Fibroblast of the aortic adventitia (primary cell): ENCODE measurements around the gene REPIN1. TPM values are rescaled to one million over a fixed set of nuclear protein-coding genes. Genes with fewer than 3 reads are reported as not detected.

Experiments
- DNase-seq: peaks from one replicate; pipeline ENCODE4 v3.0.0-alpha.2; 2010; ENCODE audit warnings: low read depth
- H3K4me3 ChIP-seq: 2 replicates; pipeline ENCODE4 v1.5.1; 2011; ENCODE audit warnings: low read depth, mild to moderate bottlenecking, control low read depth, low read length, moderate library complexity
- total RNA-seq: library from RNA; depleted of rRNA; stranded (reverse); fragments of >200 nt; gene quantifications from 2 replicates; pipeline ENCODE4 v1.2.3, GENCODE V29; 2012; ENCODE audit warnings: low replicate concordance
- TF ChIP-seq, protein P1 (sequence below): IDR thresholded peaks from 2 replicates; pipeline ENCODE4 v1.5.1; 2011; ENCODE audit warnings: mild to moderate bottlenecking, low read length, control low read depth, inconsistent platforms; ENCODE audit not compliant: insufficient read depth

REPIN1 gene
- total RNA-seq, 1 donor: 33.6 TPM

DNA sequence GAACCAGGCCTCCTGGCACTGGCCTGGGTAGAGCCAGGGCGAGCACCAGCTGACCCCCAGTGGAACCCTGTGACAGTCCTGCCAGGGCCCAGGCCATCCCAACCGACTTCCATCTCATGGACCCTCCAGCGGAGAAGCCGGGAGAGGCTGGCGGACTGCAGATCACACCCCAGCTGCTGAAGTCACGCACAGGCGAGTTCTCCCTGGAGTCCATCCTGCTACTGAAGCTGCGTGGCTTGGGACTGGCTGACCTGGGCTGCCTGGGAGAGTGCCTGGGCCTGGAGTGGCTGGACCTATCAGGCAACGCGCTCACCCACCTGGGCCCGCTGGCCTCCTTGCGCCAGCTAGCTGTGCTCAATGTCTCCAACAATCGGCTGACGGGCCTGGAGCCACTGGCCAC, 31.9 kb upstream of the REPIN1 start:
- DNase-seq: no peak
- H3K4me3 ChIP-seq: no peak overlapping the region
- TF ChIP-seq, protein P1, sequence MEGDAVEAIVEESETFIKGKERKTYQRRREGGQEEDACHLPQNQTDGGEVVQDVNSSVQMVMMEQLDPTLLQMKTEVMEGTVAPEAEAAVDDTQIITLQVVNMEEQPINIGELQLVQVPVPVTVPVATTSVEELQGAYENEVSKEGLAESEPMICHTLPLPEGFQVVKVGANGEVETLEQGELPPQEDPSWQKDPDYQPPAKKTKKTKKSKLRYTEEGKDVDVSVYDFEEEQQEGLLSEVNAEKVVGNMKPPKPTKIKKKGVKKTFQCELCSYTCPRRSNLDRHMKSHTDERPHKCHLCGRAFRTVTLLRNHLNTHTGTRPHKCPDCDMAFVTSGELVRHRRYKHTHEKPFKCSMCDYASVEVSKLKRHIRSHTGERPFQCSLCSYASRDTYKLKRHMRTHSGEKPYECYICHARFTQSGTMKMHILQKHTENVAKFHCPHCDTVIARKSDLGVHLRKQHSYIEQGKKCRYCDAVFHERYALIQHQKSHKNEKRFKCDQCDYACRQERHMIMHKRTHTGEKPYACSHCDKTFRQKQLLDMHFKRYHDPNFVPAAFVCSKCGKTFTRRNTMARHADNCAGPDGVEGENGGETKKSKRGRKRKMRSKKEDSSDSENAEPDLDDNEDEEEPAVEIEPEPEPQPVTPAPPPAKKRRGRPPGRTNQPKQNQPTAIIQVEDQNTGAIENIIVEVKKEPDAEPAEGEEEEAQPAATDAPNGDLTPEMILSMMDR: no peak

DNA sequence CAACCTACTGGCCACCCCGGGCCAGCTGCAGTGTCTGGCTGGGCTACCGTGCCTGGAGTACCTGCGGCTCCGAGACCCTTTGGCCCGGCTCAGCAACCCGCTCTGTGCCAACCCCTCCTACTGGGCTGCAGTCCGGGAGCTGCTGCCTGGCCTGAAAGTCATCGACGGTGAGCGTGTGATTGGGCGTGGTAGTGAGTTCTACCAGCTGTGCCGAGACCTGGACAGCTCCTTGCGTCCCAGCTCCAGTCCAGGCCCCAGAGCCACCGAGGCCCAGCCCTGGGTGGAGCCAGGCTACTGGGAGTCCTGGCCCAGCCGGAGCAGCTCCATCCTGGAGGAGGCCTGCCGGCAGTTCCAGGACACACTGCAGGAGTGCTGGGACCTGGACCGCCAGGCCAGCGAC, 31.4 kb upstream of the REPIN1 start:
- DNase-seq: no peak
- TF ChIP-seq, protein P1: no peak
- H3K4me3 ChIP-seq: no peak overlapping the region

DNA sequence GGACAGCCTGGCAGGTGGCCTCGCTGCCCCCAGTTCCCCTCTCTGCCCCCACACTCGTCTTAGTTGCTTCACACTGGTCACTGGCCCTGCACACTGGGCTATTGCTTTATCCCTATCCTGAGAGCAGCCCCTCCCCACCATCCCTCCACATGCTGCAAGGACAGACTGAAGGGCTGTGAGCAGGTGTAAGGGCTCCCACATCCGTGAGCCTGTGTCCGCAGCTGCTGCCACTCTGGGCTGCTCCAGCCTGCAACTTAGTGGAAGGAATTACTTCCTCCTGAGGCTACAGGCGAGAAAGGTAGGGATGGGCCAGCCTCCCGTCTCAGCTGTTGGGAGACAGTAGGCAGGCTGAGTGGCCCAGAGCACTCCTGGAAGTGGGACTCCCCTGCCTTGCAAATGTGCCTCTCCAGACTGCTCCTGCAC, 31.0 kb upstream of the REPIN1 start:
- H3K4me3 ChIP-seq: no peak overlapping the region
- TF ChIP-seq, protein P1: no peak
- no peak for DNase-seq

DNA sequence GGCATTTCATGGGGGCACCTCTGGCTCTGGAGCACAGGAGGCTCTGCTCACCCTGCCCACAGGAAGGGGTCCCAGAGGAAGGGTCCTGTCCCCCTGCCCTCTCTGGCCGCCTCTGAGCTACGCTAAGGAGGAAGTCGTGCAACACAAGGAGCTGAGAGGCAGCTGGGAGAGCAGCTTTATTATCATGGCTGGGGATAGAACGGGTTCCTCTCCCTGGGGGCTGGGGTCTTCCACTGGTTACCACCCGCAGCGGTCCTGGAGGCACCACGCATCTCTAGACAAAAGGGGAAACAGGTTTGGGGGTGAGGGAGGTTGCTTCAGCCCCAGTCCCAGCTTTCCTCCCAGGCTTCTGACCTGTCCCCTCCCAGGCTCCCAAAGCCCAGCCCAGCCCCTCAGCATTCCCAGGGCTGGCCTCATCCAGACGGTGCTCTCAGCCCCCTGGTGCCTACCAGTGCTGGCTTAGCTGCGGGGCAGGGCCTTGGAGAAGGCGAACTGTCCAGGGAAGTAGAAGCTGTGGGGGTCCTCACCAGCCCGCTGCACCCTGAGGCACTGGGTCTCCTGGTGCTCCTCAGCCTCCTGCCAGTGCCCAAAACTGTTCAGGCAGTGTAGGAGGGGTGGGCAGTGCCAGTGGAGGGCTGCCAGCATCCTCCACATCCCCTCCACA, 30.3 kb upstream of the REPIN1 start:
- TF ChIP-seq, protein P1: no peak
- DNase-seq: no peak
- H3K4me3 ChIP-seq: no peak overlapping the region

DNA sequence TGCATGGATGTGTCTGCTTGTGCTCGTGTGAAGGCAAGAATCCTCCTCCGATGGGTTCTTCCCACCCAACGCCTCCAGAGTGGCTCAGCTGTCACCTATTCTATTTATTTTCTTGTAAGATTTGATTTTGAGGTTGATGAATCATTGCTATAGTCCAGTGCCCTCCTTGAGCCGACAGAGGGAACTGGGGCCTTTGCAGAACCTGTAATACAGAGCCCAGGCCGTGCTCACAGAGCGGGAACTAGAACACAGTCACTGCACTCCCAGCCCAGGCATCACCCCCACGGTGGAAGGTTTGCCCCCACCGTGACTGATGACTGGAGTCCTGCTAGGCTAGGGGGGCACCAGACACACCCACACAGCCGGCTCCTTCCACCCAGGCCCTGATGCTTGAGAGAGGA, 29.2 kb upstream of the REPIN1 start:
- no peak overlapping the region for H3K4me3 ChIP-seq
- TF ChIP-seq, protein P1: no peak
- no peak for DNase-seq

DNA sequence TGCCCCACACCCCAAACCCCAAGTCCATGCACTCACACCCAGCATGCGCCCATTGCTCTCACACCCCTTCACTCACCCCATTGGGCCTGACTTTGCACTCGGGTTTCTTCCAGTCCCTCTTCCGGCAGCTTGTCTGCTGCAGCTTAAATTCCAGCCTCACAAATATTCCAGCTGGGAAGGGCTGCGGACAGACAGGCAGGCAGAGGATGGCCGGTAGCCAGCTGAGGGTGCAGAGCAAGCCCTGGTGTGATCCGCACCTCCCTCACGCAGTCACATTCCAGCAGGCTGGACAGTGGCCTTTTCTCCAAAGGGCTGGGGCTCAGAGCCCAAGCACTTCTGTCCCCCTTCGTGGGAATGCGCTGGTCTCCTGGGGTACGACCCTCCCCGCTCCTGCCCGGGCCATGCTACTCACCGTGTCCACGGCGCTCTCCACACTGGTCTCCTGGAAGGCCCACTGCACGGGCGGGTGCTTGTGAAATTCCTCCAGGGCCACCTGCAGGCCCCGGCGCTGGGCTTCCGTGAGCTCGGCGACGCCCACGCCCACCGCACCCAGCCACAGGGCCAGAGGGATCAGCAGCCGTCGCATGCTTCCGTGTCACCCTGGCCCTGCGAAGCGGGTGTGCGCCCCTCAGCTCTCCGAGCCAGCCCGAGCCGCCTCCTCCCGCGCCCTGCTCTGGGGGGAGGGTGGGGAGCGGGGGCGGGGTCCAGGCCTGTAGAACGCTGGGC, 28.4 kb upstream of the REPIN1 start:
- TF ChIP-seq, protein P1: no peak
- DNase-seq: peak; percentile 38
- H3K4me3 ChIP-seq: peak overlapping the region; percentile 13
